GM18508 (cell line): ENCODE data around the gene ZGRF1.
"Not testable (repeated sequence)": the region's sequence is repeated elsewhere in the genome, so short reads cannot be mapped to it uniquely, and the experiment has no call there.

Experiments
- ATAC-seq: cut with Tn5 transposase; IDR thresholded peaks from one replicate; pipeline ENCODE4 v1.9.1; 2021; ENCODE audit warnings: moderate number of reproducible peaks; ENCODE audit not compliant: insufficient read depth, unreplicated experiment

ZGRF1 gene

DNA sequence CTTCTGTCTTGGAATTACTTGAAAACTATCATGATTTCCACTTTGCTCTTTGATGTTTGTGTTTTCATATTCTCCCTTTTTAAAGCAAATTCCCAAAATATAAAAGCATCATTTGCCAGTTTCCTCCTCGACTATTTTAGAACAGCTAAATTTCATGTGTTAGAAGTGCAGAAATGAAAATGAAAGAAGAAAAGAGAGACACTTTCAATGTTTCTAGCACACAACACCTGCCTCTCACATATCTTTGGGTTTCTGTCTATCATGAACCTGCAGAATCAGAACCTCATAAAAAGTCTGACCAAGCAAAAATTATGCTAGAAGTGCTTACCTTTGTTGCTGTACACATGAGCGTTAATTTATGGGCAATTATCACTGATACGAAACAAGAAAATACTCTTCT, 118.8 kb downstream of the ZGRF1 start:
- ATAC-seq = no peak

DNA sequence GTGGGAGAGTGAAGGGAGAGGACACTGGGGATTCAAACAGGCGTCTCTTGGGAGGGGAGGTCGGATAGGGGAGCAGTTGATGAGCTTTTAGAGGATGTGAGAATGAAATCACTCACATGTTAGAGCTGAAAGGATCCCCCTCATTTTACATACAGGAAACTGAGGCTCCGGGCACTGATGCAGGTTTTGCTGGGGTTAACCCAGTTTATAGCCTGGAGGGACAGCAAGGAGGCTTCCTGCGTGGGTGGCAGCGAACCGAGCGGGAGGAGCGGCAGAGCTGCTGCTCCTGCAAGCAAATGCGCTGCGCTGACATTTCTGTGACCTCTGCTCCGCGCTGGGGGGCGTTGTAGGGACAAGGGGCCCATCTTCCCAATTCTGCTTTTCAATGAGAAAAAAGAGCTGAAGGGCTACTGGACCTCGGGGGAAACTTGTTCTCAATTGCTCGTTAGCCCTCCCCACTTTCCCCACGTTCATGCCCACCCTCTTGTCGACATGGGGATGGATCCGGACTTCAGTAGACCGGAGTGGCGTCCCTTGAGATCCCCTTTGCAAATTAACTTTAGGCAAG, 119.6 kb downstream of the ZGRF1 start:
- no peak for ATAC-seq

DNA sequence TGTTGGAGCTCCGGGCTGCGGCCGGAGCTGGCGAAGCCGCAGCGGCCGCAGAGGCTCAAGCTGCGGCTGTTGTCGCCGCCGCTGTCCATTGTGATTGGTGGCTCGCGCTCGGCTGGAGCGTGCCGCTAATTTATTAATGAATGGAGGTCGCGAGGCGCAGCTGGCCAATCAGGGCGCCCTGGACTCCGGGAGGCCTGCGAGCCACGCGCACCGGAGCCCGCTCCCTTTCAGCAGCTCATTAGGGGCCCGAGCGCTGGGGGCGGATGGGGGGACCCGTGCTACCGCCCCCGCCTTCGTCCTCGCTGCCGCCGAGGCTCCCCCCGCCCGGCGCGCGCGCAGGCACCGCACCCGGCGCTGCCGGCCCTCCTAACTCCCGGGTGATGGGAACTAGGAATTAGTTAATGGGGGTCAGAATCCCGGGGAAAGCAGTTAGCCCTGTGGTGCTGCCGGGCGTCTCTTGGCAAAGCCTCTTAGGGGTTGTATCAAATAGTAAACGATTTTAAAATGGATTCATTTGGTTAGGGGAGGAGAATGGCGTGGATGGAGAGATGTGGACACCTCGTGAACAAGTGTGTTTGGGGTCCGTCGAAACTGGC, 120.1 kb downstream of the ZGRF1 start:
- ATAC-seq = no peak

DNA sequence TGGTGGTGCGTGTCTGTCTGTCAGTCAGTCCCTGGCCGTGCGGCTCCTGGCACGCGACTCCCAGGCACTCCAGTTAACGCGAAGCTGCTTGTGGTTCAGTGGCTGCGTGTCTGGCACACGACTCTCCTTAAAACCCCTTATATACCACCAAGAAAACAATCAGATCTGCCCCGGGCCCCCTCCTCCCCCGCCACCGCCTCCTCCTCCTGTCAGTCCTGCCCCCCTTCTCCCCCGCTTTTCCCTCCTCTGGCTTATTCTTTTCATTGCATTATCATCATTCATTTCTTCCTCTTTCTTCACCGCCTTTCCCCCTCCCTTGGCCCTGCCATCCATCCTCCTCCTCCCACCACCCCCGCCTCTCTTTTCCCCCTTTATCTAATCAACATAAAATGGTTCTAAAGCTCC, 120.6 kb downstream of the ZGRF1 start, which contains the start of gene NEUROG2:
TSS of gene NEUROG2 (minus strand) at position 115 of the 405 bp plus-strand sequence. CDS start 705 bp downstream, outside the sequence.
- ATAC-seq = no peak

DNA sequence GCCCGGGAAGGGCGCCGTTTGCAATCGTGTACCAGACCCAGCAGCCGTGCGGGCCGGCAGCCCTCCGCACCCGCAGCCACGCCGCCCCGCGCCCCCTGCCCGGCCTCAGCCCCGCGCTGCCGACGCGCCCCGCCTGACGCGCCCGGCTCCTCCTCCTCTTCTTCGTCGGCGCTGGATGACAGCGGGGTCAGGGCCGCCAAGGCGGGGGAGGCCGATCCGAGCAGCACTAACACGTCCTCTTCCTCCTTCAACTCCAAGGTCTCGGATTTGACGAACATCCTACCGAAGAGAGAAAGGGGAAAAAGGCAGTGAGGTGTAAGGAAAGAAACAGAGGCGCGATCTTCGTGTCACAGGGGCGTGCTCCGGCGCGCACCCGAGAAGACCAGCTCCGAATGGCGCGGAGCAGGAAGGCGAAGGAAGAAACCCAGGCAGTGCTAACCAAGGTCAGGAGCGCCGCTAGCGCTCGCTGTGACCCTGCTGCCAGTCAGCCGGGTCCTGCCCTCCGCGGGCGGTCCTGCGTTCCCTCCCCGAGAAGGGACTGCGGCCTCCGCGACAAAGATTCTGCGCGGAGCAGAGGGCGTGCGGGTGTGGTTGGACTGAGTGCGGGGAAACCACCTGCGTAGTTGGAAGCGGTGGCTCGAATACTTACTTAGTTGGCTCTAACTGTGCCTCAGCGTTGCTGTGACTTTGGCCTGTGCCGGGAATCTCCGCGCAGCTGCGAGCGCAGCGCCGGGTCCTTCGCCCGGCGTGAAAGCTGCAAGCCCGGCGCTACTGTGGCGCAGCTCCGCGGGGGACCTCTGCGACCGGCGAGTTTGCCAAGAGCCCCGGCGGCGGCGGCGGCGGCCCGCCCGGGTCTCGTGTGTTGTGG, 121.3 kb downstream of the ZGRF1 start:
- no peak for ATAC-seq

DNA sequence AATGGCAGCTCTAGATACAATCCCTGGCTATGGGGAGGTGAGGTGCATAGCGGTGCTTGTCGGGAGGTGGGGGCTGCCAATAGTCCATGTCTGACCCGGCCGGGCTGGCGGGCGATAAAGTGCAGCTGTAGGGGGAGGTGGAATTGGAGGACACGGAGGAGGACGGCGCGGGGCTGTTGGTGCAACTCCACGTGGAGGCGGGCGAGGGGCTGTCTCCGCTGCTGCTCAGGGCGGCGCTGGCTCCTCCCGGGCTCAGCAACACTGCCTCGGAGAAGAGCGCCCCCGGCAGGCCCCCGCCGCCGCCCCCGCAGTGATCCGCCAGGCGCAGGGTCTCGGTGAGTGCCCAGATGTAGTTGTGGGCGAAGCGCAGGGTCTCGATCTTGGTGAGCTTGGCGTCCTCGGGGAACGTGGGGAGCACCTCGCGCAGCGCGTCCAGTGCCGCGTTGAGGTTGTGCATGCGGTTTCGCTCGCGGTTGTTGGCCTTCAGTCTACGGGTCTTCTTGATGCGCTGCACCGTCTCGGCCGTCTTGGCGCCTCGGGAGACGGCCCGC, 122.0 kb downstream of the ZGRF1 start:
- ATAC-seq = no peak

DNA sequence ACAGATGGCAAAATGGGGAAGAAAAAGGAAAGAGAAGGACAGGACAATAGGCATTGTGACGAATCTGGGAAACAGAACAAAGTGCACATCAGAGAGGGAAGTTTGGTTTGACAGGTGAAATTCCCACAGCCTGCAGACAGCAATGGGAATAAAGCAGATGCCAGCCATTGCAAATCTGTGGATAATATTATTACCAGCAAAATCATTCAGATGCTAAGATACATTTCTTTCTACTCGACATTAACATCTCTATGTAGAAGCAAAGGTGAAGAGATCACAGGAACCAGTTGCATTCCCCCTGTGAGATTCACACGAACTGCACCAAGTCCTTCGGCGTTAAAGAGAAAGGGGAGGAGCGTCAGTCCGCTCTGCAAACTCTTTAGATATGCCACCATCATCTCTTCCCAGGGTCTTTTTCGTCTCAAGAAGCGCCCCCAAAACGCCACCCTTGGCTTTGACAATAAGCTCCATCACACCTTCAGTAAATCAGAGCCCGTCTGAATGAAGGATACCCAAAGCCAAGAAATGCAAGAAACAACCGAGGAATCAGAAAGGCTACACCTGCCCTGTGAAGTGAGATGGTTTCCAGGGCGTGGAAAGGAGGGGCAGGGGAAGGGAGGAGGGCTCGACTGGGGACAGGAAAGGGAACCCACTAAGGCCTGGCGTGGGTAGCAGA, 122.6 kb downstream of the ZGRF1 start:
- no peak for ATAC-seq

DNA sequence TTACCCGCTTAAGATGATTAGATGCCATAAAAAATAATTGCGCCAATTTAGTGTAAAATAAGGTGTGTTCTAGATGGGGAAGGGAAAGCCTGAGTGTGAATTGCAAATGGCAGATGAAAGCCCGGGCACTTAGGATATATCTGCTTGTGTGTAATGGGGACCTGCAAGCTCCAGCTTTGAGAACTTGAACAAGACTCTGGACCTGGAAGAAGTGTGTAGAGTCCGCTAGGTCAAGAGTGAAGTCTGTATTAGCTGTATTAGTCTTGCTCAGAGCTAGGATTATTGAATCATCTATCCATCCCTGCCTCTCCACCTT, 124.9 kb downstream of the ZGRF1 start:
- ATAC-seq = no peak

DNA sequence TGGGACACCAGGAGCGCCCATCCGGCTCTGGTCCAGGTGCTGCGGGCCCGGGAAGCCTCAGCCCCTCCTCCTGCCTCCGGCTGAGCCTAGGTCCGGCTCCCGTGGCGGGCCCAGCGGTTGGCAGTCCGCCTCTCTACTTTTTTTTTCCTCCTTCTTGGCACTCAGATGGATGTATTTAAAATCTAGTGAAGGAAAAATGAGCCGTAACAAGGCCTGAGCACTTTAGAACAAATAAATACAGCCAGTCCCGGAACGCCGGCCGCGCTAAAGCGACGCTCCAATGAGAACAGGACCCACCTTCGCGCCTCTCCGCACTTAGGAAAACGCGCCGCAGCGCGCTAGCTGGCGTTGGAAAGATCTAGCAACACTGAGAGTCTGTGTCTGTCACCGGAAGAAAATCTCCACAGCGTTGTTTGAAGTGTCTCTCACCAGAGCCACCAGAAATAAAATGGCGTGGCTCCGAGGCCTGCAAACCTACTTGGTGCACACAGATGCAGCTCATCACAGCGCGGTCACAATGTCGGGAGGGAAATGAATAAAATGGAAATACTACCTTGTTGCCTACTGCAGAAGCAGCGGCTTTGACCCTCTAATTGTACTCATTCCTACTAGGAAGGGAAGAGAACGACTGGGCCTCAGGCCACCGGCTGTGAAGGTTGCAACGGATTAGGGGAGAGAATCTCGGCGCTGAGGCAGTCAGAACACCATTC, 125.5 kb downstream of the ZGRF1 start:
- ATAC-seq = no peak

DNA sequence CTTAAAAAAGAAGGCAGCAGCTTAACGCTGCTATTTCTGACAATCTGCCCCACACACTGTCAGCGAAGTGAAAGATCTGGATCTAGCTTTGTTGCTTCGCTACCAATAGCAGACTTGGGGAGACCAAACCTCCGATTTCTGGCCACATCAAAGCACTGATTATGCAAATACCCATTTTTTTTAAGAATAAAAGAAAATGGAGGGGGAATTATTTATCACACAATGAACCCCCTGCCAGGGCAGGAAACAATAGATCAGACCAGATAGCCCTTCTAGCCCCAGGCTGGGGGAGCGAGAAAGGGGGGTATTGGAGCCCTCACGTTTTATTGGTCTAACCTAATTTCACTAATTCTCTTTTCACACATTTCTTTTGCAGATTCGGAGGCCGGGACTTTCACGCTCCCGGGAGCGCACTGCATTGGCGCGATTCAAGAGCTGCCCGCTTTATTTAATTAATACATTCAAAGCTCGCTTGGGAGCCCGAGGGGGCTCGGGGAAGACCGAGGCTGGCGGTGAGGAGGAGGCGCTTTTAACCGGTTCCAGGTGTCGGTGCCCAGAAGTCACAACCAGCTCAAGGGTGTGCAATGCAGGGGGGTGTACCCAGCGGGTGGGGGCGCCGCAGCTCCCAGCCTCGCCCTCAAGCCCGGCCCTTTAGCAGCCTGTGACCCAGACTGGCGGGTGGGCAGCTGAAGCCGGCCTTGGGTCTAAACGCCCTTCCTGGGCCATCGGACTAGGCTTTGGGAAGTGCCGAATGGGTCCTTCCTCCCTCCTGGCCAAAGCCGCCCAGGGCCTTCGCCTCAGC, 126.2 kb downstream of the ZGRF1 start:
- ATAC-seq = no peak

DNA sequence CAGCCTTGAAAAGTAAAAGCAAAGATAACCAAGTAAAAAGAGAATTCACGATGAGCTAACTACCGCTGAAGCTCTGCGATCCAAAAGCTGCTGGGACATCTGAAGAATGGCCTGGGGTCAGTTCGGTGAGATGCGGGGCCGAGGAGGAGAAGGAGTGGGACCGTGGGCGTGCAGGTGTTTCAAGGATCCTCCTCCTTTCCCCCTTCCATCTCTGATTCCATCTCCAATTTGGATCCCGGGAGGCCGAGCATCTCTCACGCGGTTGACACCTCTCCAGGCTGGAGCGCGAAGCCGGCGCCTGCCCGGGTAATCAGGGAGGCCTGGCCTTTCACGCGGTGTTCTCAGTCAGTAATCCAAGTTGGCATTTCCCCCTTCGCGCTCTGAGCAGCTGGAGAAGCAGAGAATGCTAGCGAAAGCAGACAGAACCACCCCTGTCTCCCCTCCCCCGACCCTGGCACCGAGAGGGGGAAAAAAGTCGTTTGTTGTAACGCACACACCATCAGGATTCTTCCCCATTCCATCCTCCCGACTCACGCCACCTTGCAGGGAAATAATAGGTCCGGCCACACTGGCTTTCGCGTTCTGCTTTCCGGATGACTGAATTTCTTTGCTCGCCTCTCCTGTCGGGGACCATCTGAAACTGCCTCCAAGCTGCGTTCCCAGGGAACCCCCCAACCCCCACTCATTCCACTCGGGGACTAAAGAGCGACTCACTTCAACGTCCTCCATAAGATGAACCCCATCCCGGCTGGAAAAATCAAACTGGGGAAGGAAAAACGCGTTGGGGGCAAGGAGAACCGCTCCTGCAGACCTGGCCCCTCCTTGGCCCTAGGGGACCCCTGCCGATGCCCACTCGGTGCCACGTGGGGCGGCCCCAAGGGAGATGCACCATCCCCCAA, 127.2 kb downstream of the ZGRF1 start:
- ATAC-seq = no peak

DNA sequence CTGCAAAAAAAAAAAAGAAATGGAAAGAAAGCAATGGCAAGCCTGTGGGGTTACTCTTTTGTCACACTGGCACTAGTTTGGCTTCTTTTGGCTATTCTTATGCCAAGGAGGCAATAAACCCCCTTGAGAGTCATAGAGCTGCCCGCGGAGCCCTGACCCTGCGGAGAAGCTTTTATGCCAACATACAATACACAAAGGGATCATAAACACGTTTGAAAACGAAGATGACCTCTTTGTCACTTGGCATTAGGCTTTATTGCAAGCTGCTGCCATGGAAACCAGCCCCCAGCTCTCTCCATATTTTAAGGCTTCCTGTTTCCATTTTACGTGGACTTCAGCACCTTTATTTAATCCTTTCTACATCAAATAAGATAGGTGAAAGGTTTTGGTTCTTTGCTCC, 128.4 kb downstream of the ZGRF1 start:
- ATAC-seq = no peak

DNA sequence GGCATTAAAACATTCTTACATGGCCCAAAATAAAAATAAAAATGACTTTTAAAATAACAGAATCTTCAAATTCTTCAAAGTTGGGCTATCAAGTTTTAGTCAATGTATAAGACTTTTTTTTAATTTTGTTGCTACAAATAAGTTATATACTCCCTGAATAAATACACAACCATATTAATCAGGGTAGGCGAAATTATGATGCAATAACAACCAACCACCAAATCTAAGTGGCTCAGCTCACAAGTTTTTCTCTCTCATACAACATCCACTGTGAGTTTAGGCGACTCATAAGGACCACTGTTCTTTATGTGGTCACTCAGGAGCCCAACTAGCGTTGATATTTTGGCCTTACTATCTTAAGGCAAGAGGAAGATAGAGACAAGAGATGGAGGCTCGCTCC, 131.9 kb downstream of the ZGRF1 start:
- ATAC-seq = no peak

DNA sequence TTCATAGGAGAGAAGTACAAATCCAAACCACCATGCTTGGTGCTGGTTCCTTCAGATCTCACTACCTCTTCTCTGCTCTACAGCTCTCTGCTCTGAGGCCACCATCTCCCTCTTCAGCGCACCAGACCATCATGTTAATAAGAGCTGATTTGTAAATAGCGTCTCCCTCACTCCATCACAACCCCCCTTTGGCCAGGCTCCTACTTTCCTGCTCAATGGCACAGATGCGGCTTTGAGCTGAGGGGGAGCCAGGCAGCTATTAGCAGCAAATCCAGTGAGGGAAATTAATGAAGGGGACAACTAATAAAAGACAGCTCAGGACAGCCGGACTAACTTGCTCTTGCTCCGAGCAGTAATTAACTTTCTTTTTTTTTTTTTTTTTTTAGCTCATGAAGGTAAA, 133.8 kb downstream of the ZGRF1 start:
- no peak for ATAC-seq

DNA sequence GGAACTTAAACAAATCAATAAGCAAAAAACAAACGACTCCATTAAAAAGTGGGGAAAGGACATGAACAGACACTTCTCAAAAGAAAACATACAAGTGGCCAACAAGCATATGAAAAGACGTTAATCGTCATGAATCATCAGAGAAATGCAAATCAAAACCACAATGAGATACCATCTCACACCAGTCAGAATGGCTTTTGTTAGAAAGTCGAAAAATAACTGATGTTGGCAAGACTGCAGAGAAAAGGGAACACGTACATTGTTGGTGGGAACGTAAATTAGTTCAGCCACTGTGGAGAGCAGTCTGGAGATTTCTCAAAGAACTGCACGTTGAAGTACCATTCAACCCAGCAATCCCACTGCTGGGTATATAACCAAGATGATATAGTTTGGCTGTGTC, 144.4 kb downstream of the ZGRF1 start:
- no peak for ATAC-seq

DNA sequence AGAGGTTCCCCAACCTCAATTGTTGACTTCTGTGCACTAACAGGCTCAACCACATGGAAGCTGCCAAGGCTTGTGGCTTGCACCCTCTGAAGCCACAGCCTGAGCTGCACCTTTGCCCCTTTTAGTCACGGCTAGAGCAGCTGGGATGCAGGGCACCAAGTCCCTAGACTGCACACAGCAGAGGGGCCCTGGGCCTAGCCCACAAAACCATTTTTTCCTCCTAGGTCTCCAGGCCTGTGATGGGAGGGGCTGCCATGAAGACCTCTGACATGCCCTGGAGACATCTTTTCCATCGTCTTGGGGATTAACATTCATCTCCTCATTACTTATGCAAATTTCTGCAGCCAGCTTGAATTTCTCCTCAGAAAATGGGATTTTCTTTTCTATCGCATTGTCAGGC, 145.9 kb downstream of the ZGRF1 start:
- not testable (repeated sequence) for ATAC-seq
